HTR-8/SVneo (cell line): ENCODE data around the gene EVI5L.

Experiments
- DNase-seq: peaks from one replicate; pipeline ENCODE4 v3.0.0; 2011; ENCODE audit warnings: low spot score, mixed read lengths; ENCODE audit not compliant: insufficient read length
- FAIRE-seq: peaks from 2 replicates; lab custom pipeline; 2011; peaks lifted over from hg19 to GRCh38; lab: Jason Lieb, UNC

Gene EVI5L

GRCh38 chr19:7908078-7908699, 78.2 kb downstream of the EVI5L start:
- DNase-seq: no peak
- FAIRE-seq: no peak

- FAIRE-seq: no peak
- DNase-seq: no peak
These were observed 78.9 kb downstream of the EVI5L start for GRCh38 chr19:7908742-7909461.

GRCh38 chr19:7909471-7910067, 79.6 kb downstream of the EVI5L start:
- DNase-seq (no peak), FAIRE-seq (no peak)

- no peak for FAIRE-seq
- DNase-seq: no peak
These were observed 80.5 kb downstream of the EVI5L start for GRCh38 chr19:7910321-7911161.

GRCh38 chr19:7911508-7912143, 81.6 kb downstream of the EVI5L start:
- FAIRE-seq (no peak), DNase-seq (no peak)

GRCh38 chr19:7912144-7912696, 82.2 kb downstream of the EVI5L start:
- no peak for DNase-seq
- FAIRE-seq: no peak

- FAIRE-seq: no peak
- DNase-seq: no peak
These were observed 82.9 kb downstream of the EVI5L start for GRCh38 chr19:7912697-7913564.

GRCh38 chr19:7913652-7914051, 83.6 kb downstream of the EVI5L start:
- DNase-seq: no peak
- no peak for FAIRE-seq

GRCh38 chr19:7914099-7914498, 84.1 kb downstream of the EVI5L start:
- DNase-seq (no peak), FAIRE-seq (no peak)
